DND-41 (cell line): ENCODE results near the gene TCP11.

Experiments
- CTCF ChIP-seq: IDR thresholded peaks from 2 replicates; pipeline ENCODE4 v1.5.1; 2012; ENCODE audit warnings: borderline replicate concordance, low read length, moderate library complexity, mild to moderate bottlenecking; ENCODE audit not compliant: poor library complexity, severe bottlenecking; ENCODE audit errors: extremely low read depth
- EZH2 ChIP-seq: IDR thresholded peaks from 3 replicates; pipeline ENCODE4 v1.6.1; 2012; ENCODE audit warnings: borderline replicate concordance, low read depth, mild to moderate bottlenecking, moderate library complexity, low read length, inconsistent platforms; ENCODE audit not compliant: severe bottlenecking

- TF ChIP-seq CTCF (no peak), EZH2 (no peak)
These were observed 4.6 kb upstream of the TCP11 start for GRCh38 chr6:35145757-35146156.
